HG02938 (cell line): ENCODE results near the gene HNRNPA3.
"Not testable (repeated sequence)": the region's sequence is repeated elsewhere in the genome, so short reads cannot be mapped to it uniquely, and the experiment has no call there.

Experiments used
- ATAC-seq: cut with Tn5 transposase; IDR thresholded peaks from one replicate; pipeline ENCODE4 v1.9.1; 2021; ENCODE audit warnings: mild to moderate bottlenecking, moderate library complexity; ENCODE audit not compliant: unreplicated experiment

The HNRNPA3 gene

GRCh38 chr2:177188482-177189469 lies 23.8 kb upstream of the HNRNPA3 start:
- ATAC-seq, result no peak

GRCh38 chr2:177190941-177191340 lies 21.7 kb upstream of the HNRNPA3 start:
- no peak for ATAC-seq

GRCh38 chr2:177192788-177193187 lies 19.8 kb upstream of the HNRNPA3 start:
- no peak for ATAC-seq

GRCh38 chr2:177193240-177193639 lies 19.4 kb upstream of the HNRNPA3 start:
- ATAC-seq, result no peak

- ATAC-seq, result no peak
Measured at GRCh38 chr2:177195194-177195593, 17.4 kb upstream of the HNRNPA3 start.

GRCh38 chr2:177200419-177200818 lies 12.2 kb upstream of the HNRNPA3 start:
- ATAC-seq, result not testable (repeated sequence)

GRCh38 chr2:177201919-177202346 lies 10.7 kb upstream of the HNRNPA3 start:
- ATAC-seq, result no peak

GRCh38 chr2:177204417-177204816 lies 8.2 kb upstream of the HNRNPA3 start:
- ATAC-seq, result no peak

GRCh38 chr2:177207101-177207500 lies 5.5 kb upstream of the HNRNPA3 start:
- peak; percentile 66 for ATAC-seq

GRCh38 chr2:177211169-177211568 lies 1.4 kb upstream of the HNRNPA3 start:
- no peak for ATAC-seq

GRCh38 chr2:177211576-177212105 lies 953 bp upstream of the HNRNPA3 start:
- ATAC-seq, result no peak

GRCh38 chr2:177212891-177213856 lies 580 bp downstream of the HNRNPA3 start:
- ATAC-seq, result peak; percentile 45

GRCh38 chr2:177217247-177217843 lies 4.8 kb downstream of the HNRNPA3 start:
- no peak for ATAC-seq

- ATAC-seq, result not testable (repeated sequence)
Measured at GRCh38 chr2:177219787-177220186, 7.2 kb downstream of the HNRNPA3 start.

GRCh38 chr2:177221534-177221933 lies 8.9 kb downstream of the HNRNPA3 start:
- ATAC-seq, result no peak

- ATAC-seq, result no peak
Measured at GRCh38 chr2:177221970-177222369, 9.4 kb downstream of the HNRNPA3 start.

- not testable (repeated sequence) for ATAC-seq
Measured at GRCh38 chr2:177223436-177223835, 10.8 kb downstream of the HNRNPA3 start.

- ATAC-seq, result no peak
Measured at GRCh38 chr2:177225965-177226360, 13.4 kb downstream of the HNRNPA3 start.

GRCh38 chr2:177229442-177230242 lies 17.0 kb downstream of the HNRNPA3 start:
- ATAC-seq, result no peak

GRCh38 chr2:177231270-177231669 lies 18.7 kb downstream of the HNRNPA3 start:
- no peak for ATAC-seq
